Natural killer cell (primary cell): ENCODE data around the gene BAIAP2. TPM values are rescaled to one million over a fixed set of nuclear protein-coding genes. Genes with fewer than 3 reads are reported as not detected.

Experiments used
- ATAC-seq, 3 donors: fragments of 150-1000 bp in 2 of 3; fragments of 200-7000 bp in 1 of 3; cut with Tn5 transposase; 1 replicate in 1 of 3; 2 replicates in 2 of 3; pipeline ENCODE4 v1.10.0; 2021; ENCODE audit warnings: mild to moderate bottlenecking in 2 of 3, moderate library complexity in 2 of 3
- DNase-seq, 2 donors: peaks; one replicate each; pipeline versions ENCODE4 v3.0.0 to v3.0.0-alpha.2; 2013 to 2021; ENCODE audit warnings: mixed read lengths in 1 of 2
- H3K27ac ChIP-seq: one replicate; pipeline ENCODE4 v1.5.1; 2013; ENCODE audit warnings: mild to moderate bottlenecking, low read length
- H3K27me3 ChIP-seq: one replicate; pipeline ENCODE4 v1.6.1; 2013; ENCODE audit warnings: low read length; ENCODE audit not compliant: control insufficient read depth, insufficient read depth
- H3K36me3 ChIP-seq: one replicate; pipeline ENCODE4 v1.6.1; 2013; ENCODE audit warnings: low read length; ENCODE audit not compliant: control insufficient read depth, insufficient read depth
- H3K4me1 ChIP-seq: one replicate; pipeline ENCODE4 v1.6.1; 2013; ENCODE audit warnings: low read length; ENCODE audit not compliant: control insufficient read depth, insufficient read depth
- H3K4me3 ChIP-seq: one replicate; pipeline ENCODE4 v1.5.1; 2013; ENCODE audit warnings: low read length
- H3K9me3 ChIP-seq: one replicate; pipeline ENCODE4 v1.6.1; 2013; ENCODE audit warnings: low read length; ENCODE audit not compliant: control insufficient read depth, insufficient read depth
- H3K27ac Mint-ChIP-seq, 2 donors: one replicate each; pipeline ENCODE4 v1.8.0; 2022; ENCODE audit warnings: mild to moderate bottlenecking in 2 of 2, mixed read lengths in 2 of 2, moderate library complexity in 1 of 2
- H3K27me3 Mint-ChIP-seq, 2 donors: one replicate each; pipeline ENCODE4 v1.8.0; 2022; ENCODE audit warnings: low read depth in 2 of 2, mixed read lengths in 2 of 2
- H3K36me3 Mint-ChIP-seq: one replicate; pipeline ENCODE4 v1.8.0; 2022; ENCODE audit warnings: mixed read lengths
- H3K4me1 Mint-ChIP-seq, 2 donors: one replicate each; pipeline ENCODE4 v1.8.0; 2022; ENCODE audit warnings: mixed read lengths in 2 of 2
- H3K4me3 Mint-ChIP-seq: one replicate; pipeline ENCODE4 v1.8.0; 2022; ENCODE audit warnings: mild to moderate bottlenecking, moderate library complexity, mixed read lengths
- H3K9me3 Mint-ChIP-seq, 2 donors: one replicate each; pipeline ENCODE4 v1.8.0; 2022; ENCODE audit warnings: mixed read lengths in 2 of 2
- CTCF ChIP-seq: fragments of 200-600 bp; IDR thresholded peaks from one replicate; pipeline ENCODE4 v1.8.0; 2022; ENCODE audit warnings: antibody characterized with exemption
- WGBS: methylation state at CpG from one replicate; pipeline ENCODE4 v1.1.7; 2013; ENCODE audit warnings: missing lambda C conversion rate; ENCODE audit not compliant: insufficient coverage; 5-methylcytosine and 5-hydroxymethylcytosine counted together
- intact Hi-C: fragments of 100-400 bp; cut with micrococcal nuclease; formaldehyde crosslinking; loops from one replicate; pipeline ENCODE4 v1.14.2; 2022
- total RNA-seq, 4 donors: library from RNA; stranded (reverse); fragments of 120-200 nt in 1 of 4; gene quantifications; one replicate each; pipeline versions ENCODE4 v1.2.3 to v1.2.4, GENCODE V29; 2013 to 2022

BAIAP2 gene
- total RNA-seq, 3 donors from 2014 or later (not counting 1 experiment from before 2014, with no cell fraction given): 6.7 to 12.3 (median 10.4) TPM

- Mint-ChIP-seq H3K27me3 (peaks cover 0 to 6% of the 10 kb centered on the region in 2 donors), H3K4me3 (no peak overlapping the region), H3K27ac (no peak overlapping the region), H3K9me3 (no peaks in the 10 kb centered on the region), H3K4me1 (peaks cover 8 to 23% of the 10 kb centered on the region in 2 donors), H3K36me3 (no peaks in the 10 kb centered on the region)
- no peaks in the 10 kb centered on the region for H3K27me3 ChIP-seq
- H3K4me1 ChIP-seq: peaks cover 9% of the 10 kb centered on the region
- 69% methylated on average over 28 of the region's 28 CpGs for WGBS
- DNase-seq (no peak), ATAC-seq (no peak)
- H3K4me3 ChIP-seq: no peak overlapping the region
- H3K36me3 ChIP-seq: no peaks in the 10 kb centered on the region
- no peak for TF ChIP-seq CTCF
- H3K9me3 ChIP-seq: no peaks in the 10 kb centered on the region
- no peak overlapping the region for H3K27ac ChIP-seq
- intact Hi-C loops: loop anchor here (10.0 kb wide), 1 partner anchor 205 kb away; no protein-coding TSS in a partner anchor
These were observed 5.2 kb downstream of the BAIAP2 start for GRCh38 chr17:81039854-81040758.

- H3K4me3 Mint-ChIP-seq: no peak overlapping the region
- 59% methylated on average over 6 of the region's 6 CpGs for WGBS
- H3K4me3 ChIP-seq: no peak overlapping the region
- intact Hi-C loops: no loop called here
- ATAC-seq: peak in 2 of 3 donors; percentile 59
- H3K36me3 Mint-ChIP-seq: no peaks in the 10 kb centered on the region
- H3K4me1 Mint-ChIP-seq: peaks cover 6 to 19% of the 10 kb centered on the region in 2 donors
- H3K27ac ChIP-seq: no peak overlapping the region
- peak in 1 of 2 donors; percentile 37 for DNase-seq
- no peak overlapping the region for H3K27ac Mint-ChIP-seq
- H3K4me1 ChIP-seq: peaks cover 7% of the 10 kb centered on the region
- TF ChIP-seq CTCF: no peak
- peaks cover 0 to 6% of the 10 kb centered on the region in 2 donors for H3K27me3 Mint-ChIP-seq
- no peaks in the 10 kb centered on the region for H3K27me3 ChIP-seq
- H3K9me3 ChIP-seq: no peaks in the 10 kb centered on the region
- H3K36me3 ChIP-seq: no peaks in the 10 kb centered on the region
- no peaks in the 10 kb centered on the region for H3K9me3 Mint-ChIP-seq
These were observed 5.9 kb downstream of the BAIAP2 start for GRCh38 chr17:81040791-81041337.

GRCh38 chr17:81042606-81043005 is 7.7 kb downstream of the BAIAP2 start:
- Mint-ChIP-seq H3K27me3 (peaks cover 0 to 3% of the 10 kb centered on the region in 2 donors), H3K4me3 (no peak overlapping the region), H3K36me3 (no peaks in the 10 kb centered on the region), H3K4me1 (peaks cover 0 to 6% of the 10 kb centered on the region in 2 donors), H3K9me3 (no peaks in the 10 kb centered on the region), H3K27ac (no peak overlapping the region)
- intact Hi-C loops: no loop called here
- H3K27me3 ChIP-seq: no peaks in the 10 kb centered on the region
- DNase-seq (no peak), ATAC-seq (no peak)
- H3K27ac ChIP-seq: no peak overlapping the region
- H3K4me3 ChIP-seq: no peak overlapping the region
- no peaks in the 10 kb centered on the region for H3K9me3 ChIP-seq
- TF ChIP-seq CTCF: no peak
- peaks cover 4% of the 10 kb centered on the region for H3K4me1 ChIP-seq
- WGBS: 97% methylated on average over 7 of the region's 9 CpGs
- no peaks in the 10 kb centered on the region for H3K36me3 ChIP-seq
